NCI-H1105 (cell line): ENCODE results near the gene ZNF319.

Source experiments
- DNase-seq: peaks from one replicate; lab custom pipeline; 2025; lab: John Stamatoyannopoulos, UW

ZNF319 gene

GRCh38 chr16:57977418-57978069 lies 22.9 kb downstream of the ZNF319 start:
- DNase-seq = no peak

GRCh38 chr16:57976331-57976796 lies 24.1 kb downstream of the ZNF319 start:
- DNase-seq = no peak

GRCh38 chr16:57972306-57972705 lies 28.2 kb downstream of the ZNF319 start:
- DNase-seq = no peak

- no peak for DNase-seq
Observed at GRCh38 chr16:57971848-57972247, 28.6 kb downstream of the ZNF319 start.

- DNase-seq = no peak
Observed at GRCh38 chr16:57970970-57971369, 29.5 kb downstream of the ZNF319 start, which contains the start of gene CNGB1. TSS of gene CNGB1 (minus strand) at chr16:57971128. CDS start at chr16:57967286, 3,842 bp downstream.

GRCh38 chr16:57970319-57970718 lies 30.2 kb downstream of the ZNF319 start:
- DNase-seq = no peak

- no peak for DNase-seq
Observed at GRCh38 chr16:57969451-57970123, 30.9 kb downstream of the ZNF319 start.

GRCh38 chr16:57967916-57968315 lies 32.6 kb downstream of the ZNF319 start:
- DNase-seq = no peak

- DNase-seq = no peak
Observed at GRCh38 chr16:57966986-57967385, 33.5 kb downstream of the ZNF319 start.

GRCh38 chr16:57966204-57966771 lies 34.2 kb downstream of the ZNF319 start:
- no peak for DNase-seq

GRCh38 chr16:57964157-57964700 lies 36.2 kb downstream of the ZNF319 start:
- no peak for DNase-seq

GRCh38 chr16:57962756-57963155 lies 37.7 kb downstream of the ZNF319 start:
- no peak for DNase-seq

GRCh38 chr16:57962046-57962445 lies 38.4 kb downstream of the ZNF319 start:
- DNase-seq = no peak

GRCh38 chr16:57961538-57961937 lies 38.9 kb downstream of the ZNF319 start:
- no peak for DNase-seq

- no peak for DNase-seq
Observed at GRCh38 chr16:57960826-57961472, 39.5 kb downstream of the ZNF319 start.

- no peak for DNase-seq
Observed at GRCh38 chr16:57960310-57960709, 40.2 kb downstream of the ZNF319 start.

GRCh38 chr16:57959804-57960203 lies 40.7 kb downstream of the ZNF319 start:
- no peak for DNase-seq

GRCh38 chr16:57959121-57959520 lies 41.4 kb downstream of the ZNF319 start:
- DNase-seq = no peak

GRCh38 chr16:57958544-57958943 lies 41.9 kb downstream of the ZNF319 start:
- DNase-seq = no peak

- no peak for DNase-seq
Observed at GRCh38 chr16:57957673-57958392, 42.6 kb downstream of the ZNF319 start.

GRCh38 chr16:57956924-57957672 lies 43.4 kb downstream of the ZNF319 start:
- no peak for DNase-seq
